Pons (tissue), 1 donor: ENCODE data around the gene HHIPL1.

Source experiments
- DNase-seq: peaks from one replicate; pipeline ENCODE4 v3.0.0-alpha.2; 2016; ENCODE audit warnings: low spot score

The HHIPL1 gene

GRCh38 chr14:99675951-99676350 lies 31.0 kb downstream of the HHIPL1 start:
- DNase-seq: no peak

- DNase-seq: no peak
These were observed 31.7 kb downstream of the HHIPL1 start for GRCh38 chr14:99676657-99677056.

GRCh38 chr14:99677231-99678140 lies 32.6 kb downstream of the HHIPL1 start:
- no peak for DNase-seq

DNA sequence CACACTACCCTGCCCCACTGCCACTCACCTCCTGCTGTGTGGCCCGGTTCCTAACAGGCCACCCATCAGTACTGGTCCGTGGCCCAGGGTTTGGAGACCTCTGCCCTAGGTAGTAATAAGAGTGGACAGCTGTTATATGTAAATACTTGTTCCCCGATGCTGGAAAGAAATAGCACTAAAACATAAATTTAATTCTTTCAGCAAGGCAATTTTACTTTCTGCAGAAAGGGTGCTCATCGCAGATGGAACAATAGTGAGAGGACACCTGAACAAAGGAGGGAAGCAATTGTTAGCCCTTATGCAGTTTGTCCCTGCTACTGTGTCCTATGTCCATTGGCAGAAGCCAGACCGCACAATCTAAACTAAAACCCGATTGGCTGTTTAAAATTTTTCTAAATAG lies 33.3 kb downstream of the HHIPL1 start:
- no peak for DNase-seq

- no peak for DNase-seq
These were observed 34.2 kb downstream of the HHIPL1 start for GRCh38 chr14:99679111-99679510.

DNA sequence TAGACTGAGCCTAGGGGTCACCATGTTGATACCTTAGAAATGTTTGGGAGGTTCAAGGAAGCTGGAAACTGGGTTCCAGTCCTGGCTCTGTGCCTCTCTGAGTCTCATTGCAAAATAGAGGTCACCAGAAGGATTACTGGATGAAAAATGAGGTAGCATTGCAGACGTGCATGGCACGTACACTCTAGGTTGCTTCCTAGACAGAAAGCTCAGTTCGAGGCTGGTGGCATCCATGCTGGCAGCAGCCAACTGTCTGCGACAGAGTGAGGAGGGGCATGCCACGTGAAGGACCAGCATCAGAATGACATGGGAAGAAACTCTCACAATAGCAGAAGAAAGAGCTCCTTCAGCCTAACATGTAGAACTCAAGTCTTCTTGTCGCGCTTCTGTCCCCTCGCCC lies 34.6 kb downstream of the HHIPL1 start:
- DNase-seq: no peak

- DNase-seq: no peak
These were observed 35.1 kb downstream of the HHIPL1 start for GRCh38 chr14:99679996-99680395.

- DNase-seq: no peak
These were observed 36.3 kb downstream of the HHIPL1 start for GRCh38 chr14:99681101-99681831.

GRCh38 chr14:99681832-99682148 lies 36.9 kb downstream of the HHIPL1 start:
- no peak for DNase-seq

DNA sequence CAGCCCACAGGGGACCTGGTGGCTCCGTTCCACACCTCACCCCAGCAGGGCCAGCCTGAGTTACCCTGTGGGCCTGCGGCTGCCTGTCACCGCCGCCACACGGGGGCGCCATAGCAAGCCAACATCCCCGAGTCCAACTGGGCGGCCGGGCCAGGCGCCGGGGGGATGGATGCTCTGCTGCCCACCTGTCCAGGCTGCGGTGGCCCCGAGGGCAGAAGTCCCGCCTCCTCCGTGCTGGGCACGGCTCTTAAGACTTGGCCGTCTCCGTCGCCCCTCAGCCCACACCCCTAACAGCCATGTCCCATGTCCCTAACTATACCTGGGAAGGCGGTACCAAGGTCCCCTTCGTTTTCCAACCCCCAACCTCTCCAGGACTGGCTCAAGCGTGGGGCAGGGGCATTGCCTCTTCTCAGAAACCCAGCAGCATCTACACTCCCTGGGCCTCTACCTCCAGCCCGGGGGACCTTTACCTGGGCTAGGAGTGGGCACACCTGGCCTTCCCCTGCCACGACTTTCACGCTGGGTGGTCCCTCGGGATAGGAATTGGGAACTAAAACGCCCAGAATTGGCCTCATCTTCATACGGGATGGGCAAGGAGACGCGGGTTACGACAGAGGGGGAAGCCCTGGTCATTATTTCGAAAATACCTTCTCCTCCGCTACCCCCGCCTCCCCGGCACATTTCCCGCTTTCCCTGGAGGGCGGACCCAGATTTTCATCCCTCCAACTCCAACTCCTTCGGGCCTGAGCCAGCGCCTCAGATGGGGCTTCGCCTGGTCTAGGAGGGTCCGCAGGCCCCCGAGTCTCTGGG lies 38.1 kb downstream of the HHIPL1 start:
- DNase-seq: peak; percentile 63

- DNase-seq: peak; percentile 99
These were observed 38.9 kb downstream of the HHIPL1 start, which contains the start of gene CYP46A1 for GRCh38 chr14:99683619-99684409. Gene CYP46A1, plus strand, starts transcription at chr14:99684298. Its CDS starts 120 bp downstream, at chr14:99684418.

DNA sequence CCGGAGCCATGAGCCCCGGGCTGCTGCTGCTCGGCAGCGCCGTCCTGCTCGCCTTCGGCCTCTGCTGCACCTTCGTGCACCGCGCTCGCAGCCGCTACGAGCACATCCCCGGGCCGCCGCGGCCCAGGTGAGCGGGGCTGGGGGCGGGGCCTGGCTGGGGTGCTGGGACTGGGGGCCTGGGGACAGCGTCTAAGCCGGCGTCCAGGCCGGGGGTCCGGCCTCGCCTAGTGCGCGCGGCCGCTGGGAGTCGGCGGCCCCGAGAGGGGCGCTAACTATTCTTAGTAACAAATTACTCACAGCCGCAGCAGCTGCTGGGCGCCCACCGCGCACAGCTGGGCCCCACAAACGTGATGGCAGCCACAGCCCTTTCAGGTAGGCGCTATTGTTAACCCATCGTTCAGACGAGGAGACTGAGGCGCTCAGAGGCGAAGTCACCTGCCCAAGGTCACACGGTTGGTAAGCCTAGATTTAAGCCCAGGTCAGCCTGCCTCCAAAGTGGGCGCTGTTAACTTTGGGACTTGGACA lies 39.5 kb downstream of the HHIPL1 start:
- DNase-seq: peak; percentile 22

- no peak for DNase-seq
These were observed 40.2 kb downstream of the HHIPL1 start for GRCh38 chr14:99685151-99685591.

- DNase-seq: no peak
These were observed 40.7 kb downstream of the HHIPL1 start for GRCh38 chr14:99685596-99685995.

GRCh38 chr14:99686557-99687283 lies 41.8 kb downstream of the HHIPL1 start:
- no peak for DNase-seq

DNA sequence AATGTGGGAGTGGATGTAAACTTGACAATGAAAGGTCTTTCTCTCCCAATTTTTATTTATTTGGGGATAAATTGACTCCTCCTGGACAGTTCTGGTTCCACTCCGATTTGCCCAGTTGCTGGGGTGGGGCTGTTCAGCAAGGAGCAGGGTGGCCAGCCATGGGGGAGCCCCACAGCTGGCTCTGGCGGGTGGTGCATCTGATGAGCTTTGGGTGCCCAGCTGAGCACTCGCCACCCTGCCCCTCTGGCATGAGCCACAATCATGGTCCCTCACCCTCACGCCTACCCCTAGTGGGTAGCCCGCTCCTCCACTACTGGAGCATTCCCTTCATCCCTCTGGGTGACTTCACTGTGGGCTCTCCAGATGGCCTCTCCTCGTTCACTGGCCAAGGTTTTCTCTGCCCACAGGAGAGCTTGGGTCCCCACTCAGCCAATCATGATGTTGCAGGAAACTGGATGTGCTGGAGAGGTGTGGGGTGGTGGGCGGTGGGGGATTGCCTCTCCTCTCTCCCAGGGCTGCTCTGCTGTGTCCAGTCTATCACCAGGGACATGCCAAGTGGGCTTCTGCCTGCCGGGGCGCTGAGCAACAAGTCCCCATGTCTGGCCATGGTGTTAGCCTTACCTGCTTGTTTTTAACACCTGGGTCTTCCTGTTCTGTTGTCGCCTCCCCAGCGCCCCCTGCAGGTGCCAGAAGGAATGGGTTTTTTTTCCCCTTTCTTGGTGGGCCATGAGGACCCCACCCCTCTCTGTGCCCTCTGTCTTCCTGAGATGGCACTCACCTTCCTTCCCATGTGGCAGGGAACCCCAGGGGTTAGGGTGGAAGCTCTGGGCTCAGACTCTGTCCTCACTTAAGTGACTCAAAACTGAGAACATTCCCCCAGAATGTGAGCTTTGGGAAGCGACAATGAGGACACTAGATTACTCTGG lies 42.6 kb downstream of the HHIPL1 start:
- DNase-seq: no peak

GRCh38 chr14:99688210-99688581 lies 43.3 kb downstream of the HHIPL1 start:
- no peak for DNase-seq

- no peak for DNase-seq
These were observed 43.7 kb downstream of the HHIPL1 start for GRCh38 chr14:99688629-99689028.
